ENCODE data around the gene ADAMTS12. TPM values are rescaled to one million over a fixed set of nuclear protein-coding genes. Genes with fewer than 3 reads are reported as not detected.

The ADAMTS12 gene
- total and polyA plus RNA-seq, 2 of the 8 experiments (the other 6 are each of a cell fraction or from before 2014, with no cell fraction given) = 6.4 to 12.8 TPM

DNA sequence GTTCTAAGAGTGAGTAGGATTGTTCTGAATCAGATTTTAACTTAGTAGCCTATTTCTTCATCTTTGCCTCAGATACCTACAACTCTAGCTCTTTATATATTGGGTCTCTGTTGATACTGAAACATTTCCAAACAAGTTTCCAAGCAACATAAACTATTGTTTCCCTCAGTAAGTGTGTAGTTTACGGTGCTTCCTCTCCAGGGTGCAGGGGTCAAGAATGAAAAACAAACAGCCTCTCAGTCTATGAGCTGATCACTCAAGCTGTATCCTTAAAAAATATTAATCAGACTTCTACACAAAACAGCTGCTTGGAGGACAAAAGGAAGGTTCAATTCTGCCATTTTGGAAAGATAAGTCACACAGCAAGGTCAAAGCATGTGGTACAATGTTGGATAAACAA, 75.0 kb downstream of the ADAMTS12 start:
- Histone ChIP-seq H3K56ac (replicated peaks; ENCODE audit: insufficient read length, low read depth, low read length) (no peak overlapping the region), H3K9me3 (ENCODE audit: insufficient read depth in 2 of 2, low read depth in 1 of 2, low read length in 1 of 2) (peaks cover 0 to 3% of the 10 kb centered on the region in 2 experiments; a peak in 1 of 4 replicates), H3K4ac (replicated peaks; ENCODE audit: insufficient read length, low read depth, low read length) (no peak overlapping the region), H2BK120ac (replicated peaks; ENCODE audit: low read depth, low read length) (no peak overlapping the region), H3K4me1 (replicated peaks in 1 of 4; ENCODE audit: control insufficient read depth in 3 of 4, insufficient read depth in 4 of 4, low read length in 3 of 4) (peaks cover 0 to 4% (median 0%) of the 10 kb centered on the region in 4 experiments; a peak in 2 of 7 replicates), H4K20me1 (replicated peaks in 1 of 2; ENCODE audit: control insufficient read depth in 1 of 2, insufficient read depth in 2 of 2, low read length in 2 of 2) (no peaks in the 10 kb centered on the region), H2AFZ (ENCODE audit: low read length) (no peak overlapping the region), H3K27me3 (replicated peaks in 1 of 4; ENCODE audit: control insufficient read depth in 3 of 4, extremely low read depth in 1 of 4, insufficient read depth in 3 of 4, low read length in 3 of 4) (no peaks in the 10 kb centered on the region), H3K18ac (ENCODE audit: extremely low read depth, low read length) (no peak overlapping the region), H4K5ac (ENCODE audit: insufficient read length, low read depth, low read length) (no peak overlapping the region), H4K91ac (replicated peaks; ENCODE audit: insufficient read length, low read length) (no peak overlapping the region), H3K79me2 (ENCODE audit: control insufficient read depth in 1 of 2, insufficient read depth in 2 of 2, low read length in 2 of 2) (no peaks in the 10 kb centered on the region), H2BK12ac (ENCODE audit: low read depth, low read length) (no peak overlapping the region), H3K4me3 (ENCODE audit: extremely low read depth in 1 of 4, insufficient read depth in 2 of 4, low read depth in 3 of 4, low read length in 4 of 4) (no peak overlapping the region), H3K36me3 (ENCODE audit: control insufficient read depth in 2 of 4, insufficient read depth in 4 of 4, low read length in 3 of 4) (no peaks in the 10 kb centered on the region), H3K9ac (replicated peaks in 1 of 4; ENCODE audit: extremely low read depth in 1 of 4, low read depth in 3 of 4, low read length in 3 of 4) (no peak overlapping the region), H3K27ac (ENCODE audit: low read depth, low read length) (no peak overlapping the region), H2BK15ac (ENCODE audit: low read length) (no peak overlapping the region), H3K79me1 (ENCODE audit: low read depth, low read length) (no peaks in the 10 kb centered on the region), H3K14ac (ENCODE audit: insufficient read length) (no peak overlapping the region), H3K23me2 (ENCODE audit: low read depth, low read length) (no peaks in the 10 kb centered on the region), H3K23ac (ENCODE audit: insufficient read length) (no peak overlapping the region), H2BK5ac (ENCODE audit: low read depth, low read length) (no peak overlapping the region), H2AK5ac (ENCODE audit: low read depth, low read length) (no peak overlapping the region), H3K4me2 (ENCODE audit: insufficient read depth in 1 of 2, low read depth in 2 of 2, low read length in 2 of 2) (no peak overlapping the region), H2BK20ac (ENCODE audit: low read length) (no peak overlapping the region), H4K8ac (ENCODE audit: extremely low read depth, insufficient read depth, low read length) (no peak overlapping the region)
- ChIA-PET CTCF (ENCODE audit: partially characterized antibody) (no interaction called here), POLR2A (ENCODE audit: partially characterized antibody) (no interaction called here)
- no peak for DNase-seq (ENCODE audit: low read depth in 1 of 2, low spot score in 2 of 2)
- WGBS, 2 experiments (ENCODE audit: extremely low coverage in 1 of 2, insufficient coverage in 1 of 2, insufficient read length in 1 of 2, insufficient replicate concordance in 2 of 2, low coverage in 1 of 2, low lambda C conversion rate in 2 of 2, missing lambda C conversion rate in 1 of 2) = 86% methylated on average over 1 of the region's 1 CpG; no CpG with 5 or more reads in 1 of the 2 experiments
- FAIRE-seq = no peak
- TF ChIP-seq RNF2 (IDR thresholded peaks at IDR 0.05; ENCODE audit: borderline replicate concordance, low read depth, low read length, missing control alignments, poor library complexity, severe bottlenecking) (no peak), RFX5 (IDR thresholded peaks at IDR 0.05; ENCODE audit: borderline replicate concordance, low read depth, low read length) (no peak), POU5F1 (IDR thresholded peaks at IDR 0.05; ENCODE audit: low read depth, low read length) (no peak), TAF7 (optimal IDR thresholded peaks at IDR 0.05; ENCODE audit: borderline replicate concordance, low read depth, low read length) (no peak), SP2 (IDR thresholded peaks at IDR 0.05; ENCODE audit: low read length) (no peak), SUZ12 (IDR thresholded peaks at IDR 0.05; ENCODE audit: low read length) (no peak), CEBPB (IDR thresholded peaks at IDR 0.05; ENCODE audit: low read depth, low read length) (no peak), MAFK (IDR thresholded peaks at IDR 0.05; ENCODE audit: low read depth, low read length) (no peak), SP1 (IDR thresholded peaks at IDR 0.05; ENCODE audit: low read depth, low read length) (no peak)
- TF ChIP-seq, protein P1, sequence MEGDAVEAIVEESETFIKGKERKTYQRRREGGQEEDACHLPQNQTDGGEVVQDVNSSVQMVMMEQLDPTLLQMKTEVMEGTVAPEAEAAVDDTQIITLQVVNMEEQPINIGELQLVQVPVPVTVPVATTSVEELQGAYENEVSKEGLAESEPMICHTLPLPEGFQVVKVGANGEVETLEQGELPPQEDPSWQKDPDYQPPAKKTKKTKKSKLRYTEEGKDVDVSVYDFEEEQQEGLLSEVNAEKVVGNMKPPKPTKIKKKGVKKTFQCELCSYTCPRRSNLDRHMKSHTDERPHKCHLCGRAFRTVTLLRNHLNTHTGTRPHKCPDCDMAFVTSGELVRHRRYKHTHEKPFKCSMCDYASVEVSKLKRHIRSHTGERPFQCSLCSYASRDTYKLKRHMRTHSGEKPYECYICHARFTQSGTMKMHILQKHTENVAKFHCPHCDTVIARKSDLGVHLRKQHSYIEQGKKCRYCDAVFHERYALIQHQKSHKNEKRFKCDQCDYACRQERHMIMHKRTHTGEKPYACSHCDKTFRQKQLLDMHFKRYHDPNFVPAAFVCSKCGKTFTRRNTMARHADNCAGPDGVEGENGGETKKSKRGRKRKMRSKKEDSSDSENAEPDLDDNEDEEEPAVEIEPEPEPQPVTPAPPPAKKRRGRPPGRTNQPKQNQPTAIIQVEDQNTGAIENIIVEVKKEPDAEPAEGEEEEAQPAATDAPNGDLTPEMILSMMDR (IDR thresholded peaks at IDR 0.05; ENCODE audit: control extremely low read depth in 1 of 3, insufficient read depth in 1 of 3, low read depth in 1 of 3, low read length in 3 of 3) = no peak

All from H1 (cell line).